ENCODE data around the gene DIDO1.

Gene DIDO1

GRCh38 chr20:62950741-62951140 is 24.4 kb upstream of the DIDO1 start:
- DNase-seq (ENCODE audit: low spot score): no peak

DNA sequence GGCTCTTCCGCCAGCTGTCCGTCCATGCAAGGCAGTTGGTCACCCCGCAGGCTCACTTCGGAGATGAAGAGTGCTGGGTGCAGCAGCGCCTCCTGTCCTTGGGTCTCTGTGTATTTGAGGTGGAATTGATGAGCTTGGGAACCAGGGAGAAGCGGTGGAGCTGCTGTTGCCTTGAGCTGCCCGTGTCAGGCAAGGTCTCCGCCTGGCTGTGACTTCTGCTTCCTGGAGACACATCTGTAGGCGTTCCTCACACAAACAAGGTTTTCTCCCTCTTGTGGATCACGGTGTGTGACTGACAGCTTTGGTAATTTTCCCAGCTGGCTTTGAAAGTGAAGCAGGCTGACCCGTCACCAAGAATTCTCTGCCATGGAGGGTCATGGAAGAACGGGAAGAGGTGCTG is 23.7 kb upstream of the DIDO1 start:
- no peak for DNase-seq (ENCODE audit: low spot score)

- no peak for DNase-seq (ENCODE audit: low spot score)
These were observed 23.0 kb upstream of the DIDO1 start for GRCh38 chr20:62949153-62949821.

DNA sequence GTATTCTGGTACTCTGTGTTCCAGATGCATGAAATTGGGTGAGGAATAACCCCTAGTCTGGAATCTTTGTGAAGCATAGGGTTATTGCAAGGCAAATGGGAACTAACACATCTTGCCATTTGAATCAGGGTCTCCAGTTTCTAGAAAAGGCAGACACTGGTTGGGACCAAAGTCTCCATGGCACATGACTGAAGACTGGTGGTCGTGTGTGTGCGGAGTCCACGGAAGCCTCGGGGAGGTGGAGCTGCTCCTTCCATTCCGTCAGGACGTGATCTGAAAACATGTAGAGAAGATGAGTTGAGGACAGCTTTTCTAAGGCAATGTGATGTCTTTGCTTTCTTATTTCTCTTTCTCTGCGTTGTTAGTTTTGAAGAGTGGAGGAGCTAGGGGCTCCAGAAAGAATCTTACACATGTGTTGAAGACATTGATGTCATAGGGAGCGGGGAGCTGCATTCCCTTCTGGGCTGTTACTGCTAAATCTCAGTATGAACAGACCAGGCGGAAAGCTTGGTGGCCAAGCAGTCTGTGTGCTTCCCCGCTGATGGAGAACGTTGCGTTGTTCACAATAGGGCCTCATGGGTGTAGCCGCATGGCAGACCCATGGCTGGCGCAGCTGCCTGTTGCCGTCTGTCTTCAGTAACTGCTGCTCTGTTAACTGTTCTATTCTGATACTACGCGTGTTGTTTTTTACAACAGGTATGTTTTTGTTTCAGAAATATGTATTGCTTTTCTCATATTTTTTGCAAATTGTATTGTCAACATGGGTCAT is 21.4 kb upstream of the DIDO1 start:
- no peak for DNase-seq (ENCODE audit: low spot score)

DNA sequence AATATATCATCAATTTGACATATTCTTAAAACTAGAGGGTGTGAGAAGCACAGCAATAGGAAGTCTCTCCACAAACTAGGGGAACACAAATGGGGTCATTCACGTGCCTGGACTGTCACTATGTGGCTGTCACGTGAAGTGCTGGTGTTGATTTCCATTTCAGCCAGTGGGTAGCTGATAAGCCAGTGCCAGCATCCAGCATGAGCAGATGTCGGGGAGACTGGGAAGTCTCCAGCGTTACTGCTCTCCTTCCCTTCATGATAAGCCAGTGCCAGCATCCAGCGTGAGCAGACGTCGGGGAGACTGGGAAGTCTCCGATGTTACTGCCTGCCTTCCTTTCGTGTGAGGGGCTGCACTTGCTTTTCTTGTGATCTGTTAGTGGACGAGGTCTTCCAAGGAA is 20.6 kb upstream of the DIDO1 start:
- DNase-seq (ENCODE audit: low spot score): no peak

DNA sequence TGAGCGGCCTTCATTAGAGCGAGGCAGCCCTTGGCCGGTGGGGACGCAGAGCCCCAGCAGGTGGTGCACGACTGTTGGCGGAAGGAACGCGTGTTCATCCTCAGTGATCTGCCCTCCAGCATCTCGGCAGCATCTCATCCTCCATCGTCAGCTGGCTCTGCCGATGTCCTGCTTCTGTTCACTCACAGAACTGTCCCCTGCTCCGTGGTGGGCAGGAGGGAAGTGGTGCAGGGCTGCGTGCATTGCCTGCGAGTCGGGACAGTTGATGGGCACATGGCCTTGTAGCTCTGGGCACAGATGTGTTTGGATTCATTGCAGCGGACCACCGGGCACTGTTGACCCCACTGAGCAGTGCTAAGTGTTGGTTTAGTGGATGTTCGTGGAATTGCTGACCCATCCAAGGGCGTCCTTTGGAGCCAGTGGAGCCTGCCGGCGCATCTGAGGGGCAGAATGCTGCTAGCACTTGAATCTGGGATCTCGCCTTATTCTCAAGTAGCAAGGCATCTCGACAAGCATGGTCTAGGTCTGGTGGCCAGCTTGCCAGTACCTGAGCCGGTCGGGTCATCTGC is 19.6 kb upstream of the DIDO1 start:
- no peak for DNase-seq (ENCODE audit: low spot score)

DNA sequence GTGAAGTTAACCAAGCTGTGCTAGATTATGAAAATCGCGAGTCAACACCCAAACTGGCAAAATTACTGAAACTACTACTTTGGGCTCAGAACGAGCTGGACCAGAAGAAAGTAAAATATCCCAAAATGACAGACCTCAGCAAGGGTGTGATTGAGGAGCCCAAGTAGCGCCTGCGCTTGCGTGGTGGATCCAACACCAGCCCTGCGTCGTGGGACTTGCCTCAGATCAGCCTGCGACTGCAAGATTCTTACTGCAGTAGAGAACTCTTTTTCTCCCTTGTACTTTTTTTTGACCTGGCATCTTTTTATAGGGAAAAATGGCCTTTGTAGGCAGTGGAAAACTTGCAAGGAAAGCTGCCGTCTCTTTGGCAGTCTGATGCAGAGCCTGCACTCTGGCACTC is 18.4 kb upstream of the DIDO1 start:
- no peak for DNase-seq (ENCODE audit: low spot score)

DNA sequence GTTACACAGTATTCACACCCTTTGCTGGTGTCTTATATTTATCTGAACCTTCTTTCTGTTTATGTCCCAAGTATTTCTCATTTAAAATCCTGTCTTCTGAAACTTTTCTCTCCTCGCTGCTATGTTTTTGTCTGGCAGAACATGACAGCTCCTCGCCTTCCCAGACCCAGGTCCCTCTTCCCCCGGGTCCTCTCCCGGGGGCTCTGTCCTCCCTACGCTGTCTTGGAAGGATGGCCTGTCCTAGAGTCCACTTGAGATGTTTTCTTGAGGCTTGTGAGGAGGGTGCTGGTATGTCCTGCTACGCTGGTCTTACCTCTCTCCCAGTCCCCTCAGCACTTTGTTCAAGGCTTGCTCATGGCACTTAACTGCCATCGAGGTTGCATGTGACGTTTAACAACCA is 17.9 kb upstream of the DIDO1 start:
- DNase-seq (ENCODE audit: low spot score): no peak

GRCh38 chr20:62943396-62943795 is 17.1 kb upstream of the DIDO1 start:
- DNase-seq (ENCODE audit: low spot score): no peak

GRCh38 chr20:62942456-62942855 is 16.2 kb upstream of the DIDO1 start:
- no peak for DNase-seq (ENCODE audit: low spot score)

DNA sequence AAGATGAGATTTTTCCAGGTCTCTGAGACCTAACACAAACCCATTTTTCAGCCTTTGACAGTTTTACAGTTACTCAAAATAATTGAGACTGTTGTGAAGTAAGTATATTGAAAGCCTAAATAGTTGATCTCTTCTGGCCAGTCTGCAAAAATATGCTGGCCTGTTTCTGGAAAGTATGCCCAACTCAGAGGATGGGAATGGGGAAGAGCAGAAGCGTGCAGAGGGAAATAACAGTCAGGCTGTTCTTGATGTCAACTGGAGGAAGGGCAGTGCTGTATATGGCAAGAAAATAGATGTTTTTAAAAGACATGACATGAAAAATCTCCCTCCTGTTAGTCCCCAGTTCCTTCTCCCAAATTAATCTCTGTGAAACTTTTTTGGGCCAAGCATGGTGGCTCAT is 15.5 kb upstream of the DIDO1 start:
- no peak for DNase-seq (ENCODE audit: low spot score)

- no peak for DNase-seq (ENCODE audit: low spot score)
These were observed 14.6 kb upstream of the DIDO1 start for GRCh38 chr20:62940875-62941274.

DNA sequence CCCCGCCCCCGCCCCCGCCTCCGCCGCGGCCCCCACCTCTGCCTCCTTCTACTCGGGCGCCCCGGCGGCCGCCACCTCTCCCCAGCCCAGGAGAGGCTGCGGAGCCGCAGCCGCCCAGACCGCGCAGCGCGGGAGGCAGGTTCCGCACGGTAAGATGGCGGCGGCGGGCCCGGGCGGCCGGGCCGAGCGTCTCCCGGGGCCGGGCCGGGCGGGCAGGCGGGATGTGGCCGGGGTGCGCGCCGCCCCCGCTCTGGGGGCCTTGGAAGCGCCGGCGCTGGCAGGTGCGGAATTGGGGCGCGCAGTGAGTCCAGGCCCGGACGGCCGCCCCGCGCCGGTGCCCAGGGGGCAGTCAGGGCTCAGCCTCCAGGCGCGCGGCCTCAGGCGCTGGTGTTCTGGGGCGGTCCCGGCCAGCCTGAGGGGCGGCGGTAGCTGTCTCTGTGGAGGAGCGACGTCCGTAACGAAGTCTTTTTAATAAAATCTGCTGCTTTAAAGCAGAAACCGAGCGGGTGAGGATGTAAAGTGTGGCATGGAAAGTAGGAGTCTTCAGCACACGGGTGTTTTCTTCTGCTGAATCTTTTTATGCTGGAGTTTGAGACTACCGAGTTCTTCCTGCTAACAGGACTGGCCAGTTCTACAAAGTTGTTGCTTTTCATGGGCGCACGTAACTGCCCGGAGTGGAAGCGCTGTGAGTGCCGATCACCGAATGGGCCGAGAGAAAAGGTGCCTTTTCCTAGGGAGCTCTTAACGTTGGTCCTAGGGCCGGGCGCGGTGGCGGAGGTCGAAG is 12.0 kb upstream of the DIDO1 start, which contains the start of gene GID8:
Gene GID8 (plus strand): TSS at position 43 of the 784 bp plus-strand sequence. CDS start 3,356 bp downstream, outside the sequence.
- peak; percentile 66 for DNase-seq (ENCODE audit: low spot score)

DNA sequence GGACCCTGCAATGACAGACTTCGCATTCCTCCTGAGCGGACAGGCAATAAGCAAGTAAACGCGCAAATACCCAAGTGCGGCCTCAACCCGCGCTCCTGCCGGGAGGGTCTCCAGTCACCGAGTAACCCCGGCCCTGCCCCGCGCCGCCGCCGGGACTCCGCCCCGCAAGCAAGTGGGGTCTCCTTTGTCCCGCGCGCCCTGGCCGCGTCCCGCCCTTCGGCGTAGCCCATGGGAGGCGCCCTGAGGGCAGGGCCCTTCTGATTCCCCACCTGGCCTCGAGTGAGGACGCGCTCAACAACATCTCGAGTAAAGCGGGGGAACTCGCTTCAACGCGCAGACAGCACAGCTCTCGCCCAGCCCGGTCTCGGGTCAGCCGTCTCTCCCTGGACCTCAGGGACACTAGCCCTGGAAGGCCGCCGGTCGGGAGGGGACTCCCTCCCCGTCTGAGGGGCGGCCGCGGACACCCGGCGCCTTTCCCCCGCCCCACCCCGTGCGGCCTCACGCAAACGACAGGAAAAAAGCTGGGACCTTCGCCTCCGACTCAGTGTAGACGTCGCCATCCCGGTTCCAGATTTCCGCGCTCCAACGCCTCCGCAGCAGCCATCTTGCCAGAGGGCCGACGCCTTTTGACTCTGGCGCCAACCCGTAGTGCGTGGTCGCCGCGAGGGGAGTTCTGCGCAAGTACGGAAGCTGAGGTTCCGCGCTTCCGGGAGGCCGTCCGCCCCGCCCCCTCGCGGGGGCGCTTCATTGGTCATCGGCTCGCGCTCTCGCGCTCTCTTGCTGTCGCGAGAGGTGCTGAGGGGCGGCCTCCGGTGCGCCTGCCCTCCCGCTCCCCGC is 11.2 kb upstream of the DIDO1 start:
- DNase-seq (ENCODE audit: low spot score): peak; percentile 97

DNA sequence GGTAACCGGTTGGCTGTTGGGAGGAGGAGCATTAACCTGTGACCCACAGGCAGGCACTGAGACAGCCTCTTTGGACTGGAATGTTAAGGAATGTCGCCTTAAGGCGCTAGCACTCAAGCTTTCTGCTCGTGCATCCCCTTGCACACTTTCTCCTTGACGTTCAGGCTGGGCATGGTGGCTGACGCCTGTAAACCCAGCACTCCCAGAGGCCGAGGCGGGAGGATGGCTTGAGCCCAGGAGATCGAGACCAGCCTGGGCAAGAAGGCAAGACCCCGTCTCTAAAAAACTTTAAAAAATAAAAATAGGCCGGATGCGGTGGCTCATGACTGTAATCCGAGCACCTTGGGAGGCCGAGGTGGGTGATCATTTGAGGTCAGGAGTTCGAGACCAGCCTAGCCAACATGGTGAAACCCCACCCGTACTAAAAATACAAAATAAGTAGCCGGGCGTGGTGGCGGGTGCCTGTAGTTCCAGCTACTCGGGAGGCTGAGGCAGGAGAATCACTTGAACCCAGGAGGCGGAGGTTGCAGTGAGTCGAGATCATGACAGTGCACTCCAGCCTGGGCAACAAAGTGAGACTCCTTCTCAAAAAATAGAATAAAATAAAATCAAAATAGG is 9.8 kb upstream of the DIDO1 start:
- no peak for DNase-seq (ENCODE audit: low spot score)

DNA sequence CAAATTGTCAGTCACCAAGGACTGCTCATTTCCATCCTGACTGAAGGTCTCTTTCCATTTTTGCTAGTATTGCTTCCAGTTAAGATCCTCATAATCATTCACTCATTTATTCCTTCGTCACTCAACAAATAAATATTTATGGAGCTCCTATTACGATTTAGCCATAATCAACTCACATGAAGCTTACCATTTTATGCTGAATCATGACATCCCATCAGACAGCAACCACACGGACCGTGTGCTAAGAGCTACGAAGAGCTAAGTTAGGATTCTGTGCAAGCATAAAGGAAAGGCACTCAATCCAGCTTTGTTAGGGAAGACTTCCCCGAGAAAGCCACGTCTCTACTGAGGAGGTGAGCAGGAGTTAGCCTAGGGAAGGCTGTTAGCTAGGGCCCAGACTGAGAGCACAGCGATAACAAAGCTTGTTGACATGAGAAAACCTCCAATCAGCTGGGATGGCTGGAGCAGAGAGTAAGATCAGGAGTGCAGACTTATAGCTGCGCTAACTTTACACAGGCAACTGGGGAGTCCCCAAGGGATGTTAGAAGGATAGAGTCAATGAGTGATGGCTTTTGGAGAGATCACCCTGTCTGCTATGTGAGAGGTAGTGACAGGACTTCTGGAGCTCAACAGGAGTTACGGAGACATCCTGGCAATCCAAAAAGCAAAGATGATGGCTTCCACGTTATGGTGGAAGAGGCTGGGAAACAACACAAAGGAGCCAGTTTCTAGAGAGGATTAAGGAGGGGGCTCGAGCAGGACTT is 9.1 kb upstream of the DIDO1 start:
- DNase-seq (ENCODE audit: low spot score): no peak

- DNase-seq (ENCODE audit: low spot score): no peak
These were observed 7.7 kb upstream of the DIDO1 start for GRCh38 chr20:62933966-62934365.

DNA sequence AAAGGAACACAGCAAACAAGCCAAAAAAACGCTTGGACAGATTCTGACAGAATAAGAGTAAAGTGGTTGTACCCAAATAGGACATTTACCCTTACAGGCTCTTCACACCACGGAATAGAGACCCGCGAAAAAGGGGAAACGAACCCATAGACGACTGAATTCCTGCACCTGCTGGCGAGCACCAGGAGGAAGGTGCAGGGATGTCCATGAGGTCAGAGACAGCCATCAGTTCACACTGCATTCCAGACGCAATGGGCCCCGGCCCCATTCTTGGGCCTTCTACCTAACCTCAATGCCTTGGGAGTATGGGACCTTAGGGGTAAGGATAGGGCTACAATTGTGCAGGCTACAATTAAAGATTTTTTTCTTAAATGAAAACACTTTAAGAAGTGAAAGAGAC is 5.2 kb upstream of the DIDO1 start:
- no peak for DNase-seq (ENCODE audit: low spot score)

DNA sequence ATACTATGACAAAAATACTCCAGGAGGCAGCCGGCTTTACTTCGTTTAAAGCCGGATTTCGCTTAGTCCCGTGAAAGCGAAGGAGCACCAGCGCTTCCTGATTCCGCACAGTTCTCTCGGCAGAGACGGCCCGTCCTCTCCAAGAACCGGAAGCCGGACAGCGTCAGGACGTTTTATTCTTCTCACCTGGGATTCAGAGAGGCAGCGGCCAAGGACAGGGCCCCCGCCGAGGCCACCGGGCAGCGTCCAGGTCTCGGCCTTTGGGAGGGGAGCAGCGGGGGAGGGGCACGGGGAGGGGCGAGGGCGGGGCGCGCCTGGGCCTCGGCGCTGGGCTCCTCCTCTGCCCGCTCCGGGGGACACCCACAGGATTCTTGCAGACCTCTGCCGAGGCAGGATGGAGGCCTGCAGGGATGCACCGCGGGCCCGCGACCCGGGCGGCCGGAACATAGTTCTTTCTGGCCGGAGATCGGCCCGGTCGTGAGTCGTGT is 2.8 kb upstream of the DIDO1 start:
- peak; percentile 85 for DNase-seq (ENCODE audit: low spot score)

DNA sequence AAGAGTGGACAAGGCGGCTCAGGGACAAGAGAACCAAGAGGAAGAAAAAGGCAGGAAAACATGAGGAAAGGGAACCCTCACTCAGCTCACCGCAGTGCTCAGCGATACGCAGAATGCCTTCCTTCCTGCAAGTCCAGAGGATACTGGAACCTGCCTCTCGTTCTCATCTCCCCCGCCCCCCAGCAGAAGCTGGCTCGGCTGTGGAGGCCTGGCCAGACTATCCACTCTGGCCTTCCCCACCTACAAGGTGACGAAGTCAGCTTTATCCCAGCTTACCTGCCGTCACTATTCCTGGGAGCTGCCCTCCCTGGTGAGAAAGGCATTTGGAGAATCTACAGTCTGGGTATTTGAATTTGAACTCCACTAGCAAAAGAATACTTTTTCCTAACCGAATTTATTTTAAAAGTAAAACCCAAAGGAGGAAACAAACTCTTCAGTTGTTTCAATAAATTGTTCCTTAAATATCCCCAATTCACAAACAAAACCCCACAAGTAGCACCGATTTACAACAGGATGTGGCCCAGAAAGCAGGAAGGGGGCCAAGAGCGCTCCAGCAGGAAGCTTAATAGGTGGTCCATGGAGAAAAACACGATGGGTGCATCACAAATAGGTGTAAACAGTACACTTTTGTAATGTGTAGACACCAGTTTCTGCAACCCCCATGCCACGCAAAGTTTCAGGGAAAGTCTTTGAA is 2.1 kb upstream of the DIDO1 start:
- peak; percentile 46 for DNase-seq (ENCODE audit: low spot score)

Measured in iPS-NIHi11 (cell line).